Globus pallidus (tissue), 1 donor: ENCODE data around the gene HMGB2.
A peak's percentile ranks its signal among the peaks of the same experiment; 100 is the strongest.

ENCODE experiments used
- DNase-seq: peaks from one replicate; pipeline ENCODE4 v3.0.0-alpha.2; 2015; ENCODE audit warnings: low spot score

The HMGB2 gene

GRCh38 chr4:173288296-173288695, 45.9 kb downstream of the HMGB2 start:
- DNase-seq = peak; percentile 42

- DNase-seq = no peak
Measured at GRCh38 chr4:173287486-173287885, 46.7 kb downstream of the HMGB2 start.

GRCh38 chr4:173284463-173284862, 49.7 kb downstream of the HMGB2 start:
- DNase-seq = no peak

- no peak for DNase-seq
Measured at GRCh38 chr4:173282626-173283025, 51.5 kb downstream of the HMGB2 start.

- no peak for DNase-seq
Measured at GRCh38 chr4:173282256-173282562, 51.9 kb downstream of the HMGB2 start.

- DNase-seq = no peak
Measured at GRCh38 chr4:173281406-173282255, 52.5 kb downstream of the HMGB2 start.
